Motor neuron (in vitro differentiated cells): ENCODE results near the gene C15orf39. TPM values are rescaled to one million over a fixed set of nuclear protein-coding genes. Genes with fewer than 3 reads are reported as not detected.
"Not testable (repeated sequence)": the region's sequence is repeated elsewhere in the genome, so short reads cannot be mapped to it uniquely, and the experiment has no call there.

Experiments
- ATAC-seq, 8 experiments: fragments of 200-7000 bp; cut with Tn5 transposase; replicated peaks in 6 of 8; 2 replicates each; pipeline ENCODE4 v1.8.0; 2021; ENCODE audit warnings: mild to moderate bottlenecking in 8 of 8, moderate library complexity in 8 of 8
- H3K27ac ChIP-seq, 2 donors: fragments of 250-450 bp; sonication (Bioruptor Pico); 2 replicates each; pipeline ENCODE4 v1.9.0; 2021; ENCODE audit warnings: antibody characterized with exemption in 2 of 2, mild to moderate bottlenecking in 2 of 2, moderate library complexity in 1 of 2
- H3K4me1 ChIP-seq, 2 donors: fragments of 250-450 bp; sonication (Bioruptor Pico); replicated peaks in 1 of 2; 2 replicates each; pipeline ENCODE4 v1.6.1; 2021; ENCODE audit warnings: antibody characterized with exemption in 2 of 2, mild to moderate bottlenecking in 2 of 2, moderate library complexity in 1 of 2
- H3K4me3 ChIP-seq, 5 donors: fragments of 250-450 bp; sonication (Bioruptor Pico); 2 replicates each; pipeline ENCODE4 v1.9.0; 2021; ENCODE audit warnings: antibody characterized with exemption in 5 of 5, mild to moderate bottlenecking in 5 of 5, moderate library complexity in 4 of 5
- WGBS, 10 experiments: fragments of 450-650 bp; shearing (Covaris generic); methylation state at CpG; one replicate each; pipeline ENCODE4 v1.0.0; 2022; 5-methylcytosine and 5-hydroxymethylcytosine counted together
- in situ Hi-C, 9 experiments: fragments of 400-800 bp; cut with MboI; loops; one replicate each; pipeline ENCODE4 v1.15.0; 2021; ENCODE audit warnings: low sequenced_read_pairs in 9 of 9, low pct_unique_long_range_greater_than_20kb in 2 of 9; ENCODE audit not compliant: unreplicated experiment in 9 of 9
- total RNA-seq, 8 experiments: library from RNA; unstranded; fragments of 300-600 nt; gene quantifications; 2 replicates each; pipeline versions ENCODE4 v1.2.3 to v1.2.4, GENCODE V29; 2022

C15orf39 gene
- total RNA-seq, 8 experiments from 2014 or later, result 2.2 to 11.0 (median 5.8) TPM

GRCh38 chr15:75164625-75165350, 36.9 kb upstream of the C15orf39 start:
- WGBS, 10 experiments, result 0 to 94% (median 60%) methylated on average over 1 to 3 of the region's 4 CpGs; no CpG with 5 or more reads in 3 of the 10 experiments
- ATAC-seq, result no peak
- no peak overlapping the region for H3K4me3 ChIP-seq
- in situ Hi-C loops, result no loop called here
- H3K27ac ChIP-seq, result no peak overlapping the region
- H3K4me1 ChIP-seq, result no peaks in the 10 kb centered on the region

- ATAC-seq, in situ Hi-C loops: not testable (repeated sequence)
- WGBS, 10 experiments, result 59 to 100% (median 84%) methylated on average over 1 to 8 of the region's 8 CpGs
These were observed 35.1 kb upstream of the C15orf39 start for GRCh38 chr15:75166489-75167063.

GRCh38 chr15:75167588-75168350, 33.9 kb upstream of the C15orf39 start:
- 7 to 88% (median 61%) methylated on average over 1 to 5 of the region's 5 CpGs for WGBS, 10 experiments
- in situ Hi-C loops, result no loop called here
- Histone ChIP-seq H3K27ac (no peak overlapping the region), H3K4me1 (no peaks in the 10 kb centered on the region), H3K4me3 (no peak overlapping the region)
- peak in 4 of 8 experiments; percentile 37 to 96 (median 68) for ATAC-seq

More at GRCh38 chr15:75166489-75167063, 35.1 kb upstream of the C15orf39 start:
- H3K27ac ChIP-seq, H3K4me1 ChIP-seq, H3K4me3 ChIP-seq: not testable (repeated sequence)

- no peak overlapping the region for H3K4me3 ChIP-seq
- in situ Hi-C loops, result no loop called here
- ATAC-seq, result no peak
- H3K27ac ChIP-seq, result no peak overlapping the region
- H3K4me1 ChIP-seq, result no peaks in the 10 kb centered on the region
- WGBS, 10 experiments, result 61 to 89% (median 75%) methylated on average over 1 to 4 of the region's 4 CpGs; no CpG with 5 or more reads in 2 of the 10 experiments
These were observed 33.3 kb upstream of the C15orf39 start for GRCh38 chr15:75168374-75168773.

- in situ Hi-C loops, result no loop called here
- Histone ChIP-seq H3K4me1 (no peaks in the 10 kb centered on the region), H3K27ac (no peak overlapping the region), H3K4me3 (no peak overlapping the region)
- 50 to 100% (median 80%) methylated on average over 1 of the region's 1 CpG; no CpG with 5 or more reads in 5 of the 10 experiments for WGBS, 10 experiments
- ATAC-seq, result no peak
These were observed 31.5 kb upstream of the C15orf39 start for GRCh38 chr15:75170203-75170602.

GRCh38 chr15:75170711-75171341, 30.9 kb upstream of the C15orf39 start:
- ATAC-seq, result peak in 1 of 8 experiments; percentile 53
- 70 to 96% (median 82%) methylated on average over 1 to 5 of the region's 6 CpGs; no CpG with 5 or more reads in 2 of the 10 experiments for WGBS, 10 experiments
- Histone ChIP-seq H3K27ac (no peak overlapping the region), H3K4me3 (no peak overlapping the region), H3K4me1 (no peaks in the 10 kb centered on the region)
- in situ Hi-C loops, result no loop called here

GRCh38 chr15:75171408-75171807, 30.3 kb upstream of the C15orf39 start:
- WGBS, 10 experiments, result 38 to 92% (median 63%) methylated on average over 1 to 5 of the region's 5 CpGs; no CpG with 5 or more reads in 5 of the 10 experiments
- H3K4me1 ChIP-seq, result no peaks in the 10 kb centered on the region
- no peak overlapping the region for H3K27ac ChIP-seq
- no peak for ATAC-seq
- in situ Hi-C loops, result no loop called here
- no peak overlapping the region for H3K4me3 ChIP-seq

GRCh38 chr15:75172284-75172820, 29.3 kb upstream of the C15orf39 start:
- Histone ChIP-seq H3K4me3 (no peak overlapping the region), H3K4me1 (no peaks in the 10 kb centered on the region), H3K27ac (no peak overlapping the region)
- no peak for ATAC-seq
- WGBS, 10 experiments, result 46 to 100% (median 60%) methylated on average over 1 to 4 of the region's 6 CpGs; no CpG with 5 or more reads in 3 of the 10 experiments
- in situ Hi-C loops, result no loop called here

- WGBS, 10 experiments, result 80% methylated on average over 1 of the region's 5 CpGs; no CpG with 5 or more reads in 9 of the 10 experiments
- in situ Hi-C loops, result no loop called here
- ATAC-seq, result no peak
- Histone ChIP-seq H3K4me3 (no peak overlapping the region), H3K27ac (no peak overlapping the region), H3K4me1 (peaks cover 7 to 13% of the 10 kb centered on the region in 2 donors)
These were observed 27.6 kb upstream of the C15orf39 start for GRCh38 chr15:75174102-75174501.

GRCh38 chr15:75174729-75175128, 27.0 kb upstream of the C15orf39 start:
- ATAC-seq, result no peak
- 89 to 98% (median 95%) methylated on average over 4 to 9 of the region's 10 CpGs; no CpG with 5 or more reads in 3 of the 10 experiments for WGBS, 10 experiments
- Histone ChIP-seq H3K27ac (no peak overlapping the region), H3K4me3 (no peak overlapping the region), H3K4me1 (peaks cover 13 to 14% of the 10 kb centered on the region in 2 donors)
- in situ Hi-C loops, result no loop called here

- no peak overlapping the region for H3K4me3 ChIP-seq
- ATAC-seq, result no peak
- peaks cover 23 to 25% of the 10 kb centered on the region in 2 donors for H3K4me1 ChIP-seq
- 85 to 100% (median 100%) methylated on average over 1 to 4 of the region's 4 CpGs; no CpG with 5 or more reads in 5 of the 10 experiments for WGBS, 10 experiments
- H3K27ac ChIP-seq, result no peak overlapping the region
- in situ Hi-C loops, result no loop called here
These were observed 25.3 kb upstream of the C15orf39 start for GRCh38 chr15:75176396-75176761.

- no peak overlapping the region for H3K4me3 ChIP-seq
- WGBS, 10 experiments, result 40 to 100% (median 70%) methylated on average over 1 to 2 of the region's 6 CpGs; no CpG with 5 or more reads in 6 of the 10 experiments
- H3K27ac ChIP-seq, result no peak overlapping the region
These were observed 24.2 kb upstream of the C15orf39 start for GRCh38 chr15:75177360-75178071.

More at GRCh38 chr15:75177360-75178071, 24.2 kb upstream of the C15orf39 start:
- peaks cover 31 to 34% of the 10 kb centered on the region in 2 donors for H3K4me1 ChIP-seq
- ATAC-seq, result peak in 6 of 8 experiments; percentile 3 to 26 (median 7)
- in situ Hi-C loops, result no loop called here
